ENCODE measurements around the gene CD300LG. TPM values are rescaled to one million over a fixed set of nuclear protein-coding genes. Genes with fewer than 3 reads are reported as not detected.
A peak's percentile ranks its signal among the peaks of the same experiment; 100 is the strongest.

The CD300LG gene
- total and polyA plus RNA-seq, 2 experiments from 2014 or later: not detected

DNA sequence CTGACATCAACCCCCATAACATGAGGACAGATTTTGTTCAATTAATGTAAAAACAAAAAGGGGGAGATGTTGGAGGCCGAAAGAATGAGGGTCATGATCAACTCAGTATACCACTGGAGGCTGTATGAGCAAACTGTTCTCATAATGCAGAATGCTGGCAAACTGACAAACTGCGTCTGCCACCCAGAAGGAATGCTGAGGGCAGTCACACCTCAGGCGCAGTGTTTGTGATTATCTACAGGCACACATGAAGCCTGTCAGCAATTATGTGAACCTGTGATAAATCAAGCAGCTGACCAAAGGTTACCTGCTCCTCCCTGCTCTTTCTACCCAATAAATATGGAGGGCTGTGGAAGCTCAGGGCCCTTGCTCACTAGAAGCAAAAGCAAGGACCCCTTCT, 27.3 kb downstream of the CD300LG start:
- H3K36me3 ChIP-seq (replicated peaks; ENCODE audit: insufficient read depth, low read depth): no peaks in the 10 kb centered on the region
- no peak overlapping the region for H2AFZ ChIP-seq
- H3K4me1 ChIP-seq (ENCODE audit: insufficient read depth): peaks cover 5% of the 10 kb centered on the region
- WGBS (ENCODE audit: low lambda C conversion rate, missing lambda C conversion rate): 58% methylated on average over 3 of the region's 3 CpGs
- no peak overlapping the region for H3K4me2 ChIP-seq
- peak; percentile 49 for DNase-seq (ENCODE audit: low spot score)
- no peaks in the 10 kb centered on the region for H3K9me3 ChIP-seq (ENCODE audit: low read depth)
- no peaks in the 10 kb centered on the region for H3K27me3 ChIP-seq
- TF ChIP-seq, protein P1, sequence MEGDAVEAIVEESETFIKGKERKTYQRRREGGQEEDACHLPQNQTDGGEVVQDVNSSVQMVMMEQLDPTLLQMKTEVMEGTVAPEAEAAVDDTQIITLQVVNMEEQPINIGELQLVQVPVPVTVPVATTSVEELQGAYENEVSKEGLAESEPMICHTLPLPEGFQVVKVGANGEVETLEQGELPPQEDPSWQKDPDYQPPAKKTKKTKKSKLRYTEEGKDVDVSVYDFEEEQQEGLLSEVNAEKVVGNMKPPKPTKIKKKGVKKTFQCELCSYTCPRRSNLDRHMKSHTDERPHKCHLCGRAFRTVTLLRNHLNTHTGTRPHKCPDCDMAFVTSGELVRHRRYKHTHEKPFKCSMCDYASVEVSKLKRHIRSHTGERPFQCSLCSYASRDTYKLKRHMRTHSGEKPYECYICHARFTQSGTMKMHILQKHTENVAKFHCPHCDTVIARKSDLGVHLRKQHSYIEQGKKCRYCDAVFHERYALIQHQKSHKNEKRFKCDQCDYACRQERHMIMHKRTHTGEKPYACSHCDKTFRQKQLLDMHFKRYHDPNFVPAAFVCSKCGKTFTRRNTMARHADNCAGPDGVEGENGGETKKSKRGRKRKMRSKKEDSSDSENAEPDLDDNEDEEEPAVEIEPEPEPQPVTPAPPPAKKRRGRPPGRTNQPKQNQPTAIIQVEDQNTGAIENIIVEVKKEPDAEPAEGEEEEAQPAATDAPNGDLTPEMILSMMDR (IDR thresholded peaks at IDR 0.05; ENCODE audit: poor library complexity): no peak
- TF ChIP-seq EZH2phosphoT487 (IDR thresholded peaks at IDR 0.05; ENCODE audit: low read depth, severe bottlenecking, unreplicated experiment): no peak
- no peak for TF ChIP-seq EZH2 (IDR thresholded peaks at IDR 0.05; ENCODE audit: borderline replicate concordance)
- peak overlapping the region; percentile 70 for H3K27ac ChIP-seq
- H4K20me1 ChIP-seq (ENCODE audit: insufficient read depth, poor library complexity, severe bottlenecking): no peaks in the 10 kb centered on the region
- no peaks in the 10 kb centered on the region for H3K79me2 ChIP-seq
- H3K4me3 ChIP-seq: no peak overlapping the region
- no peaks in the 10 kb centered on the region for H3K9me2 ChIP-seq (replicated peaks; ENCODE audit: insufficient read depth)

DNA sequence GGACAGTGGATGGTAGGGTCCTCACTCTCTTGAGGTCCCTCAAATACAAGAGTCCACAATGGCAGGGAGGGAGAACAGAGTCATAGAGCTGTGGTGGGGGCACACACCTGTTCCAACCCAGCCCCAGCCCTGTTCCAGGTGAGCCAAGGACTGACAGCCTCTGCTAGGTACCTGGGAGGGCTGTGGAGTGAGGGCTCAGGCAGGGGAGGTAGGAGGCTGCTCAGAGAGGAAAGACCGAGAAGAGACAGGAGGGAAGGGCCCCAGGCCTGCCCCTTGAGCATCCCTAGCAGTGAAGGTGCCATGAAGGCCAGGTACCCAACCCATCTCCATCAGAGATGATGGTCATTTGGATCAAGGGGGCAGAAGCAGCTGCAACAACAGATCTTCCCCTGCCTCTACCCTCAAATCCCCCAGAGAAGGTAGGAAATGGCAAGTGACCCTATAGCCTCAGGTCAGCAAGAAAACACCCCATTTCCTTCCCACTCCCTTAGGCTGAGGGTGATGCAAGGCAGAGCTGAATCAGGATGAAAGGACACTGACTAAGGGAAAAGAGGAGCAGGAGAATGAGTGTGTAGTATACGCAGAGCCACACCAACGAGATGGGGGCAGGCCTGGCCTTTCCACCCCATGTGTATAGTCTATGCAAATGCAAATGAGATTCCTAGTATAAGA, 28.6 kb downstream of the CD300LG start:
- Histone ChIP-seq H3K9me2 (replicated peaks; ENCODE audit: insufficient read depth) (no peaks in the 10 kb centered on the region), H3K4me3 (no peak overlapping the region), H3K79me2 (no peaks in the 10 kb centered on the region), H3K36me3 (replicated peaks; ENCODE audit: insufficient read depth, low read depth) (no peaks in the 10 kb centered on the region), H3K4me2 (no peak overlapping the region), H3K27ac (no peak overlapping the region), H3K4me1 (ENCODE audit: insufficient read depth) (peaks cover 5% of the 10 kb centered on the region), H3K9me3 (ENCODE audit: low read depth) (no peaks in the 10 kb centered on the region), H3K27me3 (no peaks in the 10 kb centered on the region), H4K20me1 (ENCODE audit: insufficient read depth, poor library complexity, severe bottlenecking) (no peaks in the 10 kb centered on the region), H2AFZ (no peak overlapping the region)
- DNase-seq (ENCODE audit: low spot score): no peak
- WGBS (ENCODE audit: low lambda C conversion rate, missing lambda C conversion rate): 92% methylated on average over 3 of the region's 3 CpGs
- no peak for TF ChIP-seq EZH2phosphoT487 (IDR thresholded peaks at IDR 0.05; ENCODE audit: low read depth, severe bottlenecking, unreplicated experiment)
- no peak for TF ChIP-seq EZH2 (IDR thresholded peaks at IDR 0.05; ENCODE audit: borderline replicate concordance)
- TF ChIP-seq, protein P1 (IDR thresholded peaks at IDR 0.05; ENCODE audit: poor library complexity): no peak

DNA sequence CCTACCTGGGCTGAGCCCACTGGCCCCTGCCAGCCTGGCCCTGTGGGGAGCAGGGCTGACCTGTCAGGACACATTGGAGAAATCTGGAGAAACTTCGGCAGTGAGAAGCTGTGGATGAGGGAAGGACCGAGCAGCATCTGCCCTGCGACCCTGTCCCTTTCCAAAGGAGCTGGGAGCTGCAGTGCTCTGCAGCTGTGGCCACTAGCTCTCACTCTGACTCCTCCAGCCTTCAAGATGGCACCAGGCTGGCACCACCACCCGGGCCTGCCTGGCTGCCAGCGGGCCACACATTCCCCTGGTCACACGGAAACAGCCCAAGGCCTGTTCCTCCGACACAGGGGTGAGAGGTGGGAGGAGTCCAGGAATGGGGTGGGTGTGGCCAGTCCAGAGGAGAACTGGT, 30.1 kb downstream of the CD300LG start:
- no peak for TF ChIP-seq EZH2 (IDR thresholded peaks at IDR 0.05; ENCODE audit: borderline replicate concordance)
- DNase-seq (ENCODE audit: low spot score): no peak
- peaks cover 5% of the 10 kb centered on the region for H3K4me1 ChIP-seq (ENCODE audit: insufficient read depth)
- H3K79me2 ChIP-seq: no peaks in the 10 kb centered on the region
- no peak overlapping the region for H3K4me3 ChIP-seq
- no peaks in the 10 kb centered on the region for H3K9me3 ChIP-seq (ENCODE audit: low read depth)
- H3K9me2 ChIP-seq (replicated peaks; ENCODE audit: insufficient read depth): no peaks in the 10 kb centered on the region
- no peak overlapping the region for H3K27ac ChIP-seq
- H3K4me2 ChIP-seq: no peak overlapping the region
- H3K27me3 ChIP-seq: no peaks in the 10 kb centered on the region
- no peak overlapping the region for H2AFZ ChIP-seq
- 88% methylated on average over 7 of the region's 7 CpGs for WGBS (ENCODE audit: low lambda C conversion rate, missing lambda C conversion rate)
- no peaks in the 10 kb centered on the region for H3K36me3 ChIP-seq (replicated peaks; ENCODE audit: insufficient read depth, low read depth)
- H4K20me1 ChIP-seq (ENCODE audit: insufficient read depth, poor library complexity, severe bottlenecking): no peaks in the 10 kb centered on the region

DNA sequence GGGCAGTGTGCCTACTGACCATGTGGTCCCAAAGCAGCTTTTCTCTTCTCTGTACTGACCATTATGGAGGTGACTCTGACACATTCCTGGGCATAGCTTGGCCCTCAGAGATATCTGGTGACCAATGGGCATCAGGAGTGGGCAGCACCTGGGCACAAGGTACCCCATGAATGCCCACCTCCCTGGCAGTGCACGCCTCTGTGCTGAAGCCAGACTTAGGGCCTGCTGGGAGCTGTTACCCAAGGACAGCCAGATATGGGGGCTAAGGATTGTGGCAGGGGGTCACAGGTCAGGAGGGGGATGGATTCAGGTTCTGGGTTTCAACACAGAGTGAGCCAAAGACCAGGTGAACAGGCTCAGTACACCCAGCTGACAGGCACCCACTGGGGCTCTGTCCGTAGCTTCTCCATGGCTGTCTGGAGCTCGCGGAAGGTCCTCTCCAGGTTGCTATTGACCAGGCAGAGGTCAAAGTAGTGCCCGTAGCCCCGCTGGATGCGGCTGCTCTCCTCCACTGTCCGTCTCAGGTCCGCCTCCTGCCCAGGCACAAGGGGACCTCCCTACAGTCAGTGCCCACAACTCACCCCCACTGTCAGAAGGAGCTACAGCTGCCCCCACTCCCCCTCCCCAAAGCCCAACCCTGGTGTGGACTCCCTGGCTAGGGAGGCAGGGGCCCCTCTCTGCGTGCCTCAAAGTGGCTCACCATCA, 30.6 kb downstream of the CD300LG start:
- no peaks in the 10 kb centered on the region for H3K9me2 ChIP-seq (replicated peaks; ENCODE audit: insufficient read depth)
- no peaks in the 10 kb centered on the region for H3K79me2 ChIP-seq
- peaks cover 5% of the 10 kb centered on the region for H3K4me1 ChIP-seq (ENCODE audit: insufficient read depth)
- H3K4me2 ChIP-seq: no peak overlapping the region
- no peak overlapping the region for H2AFZ ChIP-seq
- 95% methylated on average over 10 of the region's 10 CpGs for WGBS (ENCODE audit: low lambda C conversion rate, missing lambda C conversion rate)
- no peak for DNase-seq (ENCODE audit: low spot score)
- no peaks in the 10 kb centered on the region for H3K9me3 ChIP-seq (ENCODE audit: low read depth)
- H3K27ac ChIP-seq: no peak overlapping the region
- no peak for TF ChIP-seq EZH2 (IDR thresholded peaks at IDR 0.05; ENCODE audit: borderline replicate concordance)
- TF ChIP-seq, protein P1 (IDR thresholded peaks at IDR 0.05; ENCODE audit: poor library complexity): no peak
- TF ChIP-seq EZH2phosphoT487 (IDR thresholded peaks at IDR 0.05; ENCODE audit: low read depth, severe bottlenecking, unreplicated experiment): no peak
- H3K4me3 ChIP-seq: no peak overlapping the region
- H4K20me1 ChIP-seq (ENCODE audit: insufficient read depth, poor library complexity, severe bottlenecking): no peaks in the 10 kb centered on the region
- H3K36me3 ChIP-seq (replicated peaks; ENCODE audit: insufficient read depth, low read depth): no peaks in the 10 kb centered on the region
- H3K27me3 ChIP-seq: no peaks in the 10 kb centered on the region
